Upper lobe of right lung (tissue), 1 donor: ENCODE data around the gene CLTCL1. TPM values are rescaled to one million over a fixed set of nuclear protein-coding genes. Genes with fewer than 3 reads are reported as not detected.
A peak's percentile ranks its signal among the peaks of the same experiment; 100 is the strongest.

Experiments used
- ATAC-seq: fragments of 200-7000 bp; cut with Tn5 transposase; one replicate; pipeline ENCODE4 v1.9.1; 2020; ENCODE audit warnings: mild to moderate bottlenecking, moderate library complexity
- DNase-seq: peaks from one replicate; pipeline ENCODE4 v3.0.0-alpha.2; 2020
- H3K27ac ChIP-seq: fragments of 200-600 bp; one replicate; pipeline ENCODE4 v1.8.0; 2022
- H3K27me3 ChIP-seq: fragments of 200-600 bp; one replicate; pipeline ENCODE4 v1.8.0; 2022; ENCODE audit warnings: mild to moderate bottlenecking
- H3K36me3 ChIP-seq: fragments of 200-600 bp; one replicate; pipeline ENCODE4 v1.8.0; 2022
- H3K4me1 ChIP-seq: fragments of 200-600 bp; one replicate; pipeline ENCODE4 v1.8.0; 2022
- H3K4me3 ChIP-seq: fragments of 200-600 bp; one replicate; pipeline ENCODE4 v1.8.0; 2022; ENCODE audit warnings: mild to moderate bottlenecking
- H3K9me3 ChIP-seq: fragments of 200-600 bp; one replicate; pipeline ENCODE4 v1.8.0; 2022
- CTCF ChIP-seq: fragments of 200-600 bp; IDR thresholded peaks from one replicate; pipeline ENCODE4 v1.8.0; 2022; ENCODE audit warnings: antibody characterized with exemption
- intact Hi-C: fragments of 100-400 bp; cut with DNase I; formaldehyde crosslinking; loops from one replicate; pipeline ENCODE4 v1.11.0; 2022
- total RNA-seq: library from RNA; stranded (reverse); fragmentation: NEBNext Ultra II Directional; extraction: Animal tissue kit (Norgen Biotek cat#: 25700); gene quantifications from one replicate; pipeline ENCODE4 v1.2.1, GENCODE V29; 2021
- donor health status: DM: no; HTN: yes; CAD: no; lungs with severe emphysema.

CLTCL1 gene
- total RNA-seq, 1 donor from 2014 or later: 4.3 TPM

DNA sequence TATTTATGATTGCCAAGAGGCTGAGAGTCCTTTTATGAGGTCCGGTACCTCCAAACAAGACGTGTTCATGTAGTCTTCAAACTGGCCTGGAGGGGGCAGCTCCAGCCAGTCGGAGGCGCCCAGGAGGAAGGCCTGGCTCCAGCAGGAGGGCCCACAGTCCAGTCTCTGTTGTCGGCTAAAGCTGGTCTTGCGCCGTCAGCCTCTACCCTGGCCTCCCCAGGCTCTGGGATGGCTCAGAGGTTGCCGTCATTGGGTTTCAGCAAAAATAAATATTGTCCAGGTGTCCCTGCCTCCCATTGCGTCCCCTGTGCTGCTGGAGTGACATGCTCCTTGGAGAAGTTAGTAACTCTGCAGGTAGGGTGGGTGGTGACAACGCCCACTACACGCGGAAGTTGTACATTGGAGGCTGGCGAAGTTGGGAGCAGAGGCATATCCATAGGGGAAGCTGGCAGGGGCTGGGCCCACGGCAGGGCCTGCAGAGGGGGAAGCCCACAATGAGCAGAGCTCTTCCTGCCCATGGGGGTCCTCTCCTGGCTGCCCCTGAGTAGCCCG lies 111.9 kb downstream of the CLTCL1 start:
- Histone ChIP-seq H3K9me3 (no peaks in the 10 kb centered on the region), H3K27me3 (no peaks in the 10 kb centered on the region), H3K4me3 (peak overlapping the region; percentile 73), H3K36me3 (peaks cover 4% of the 10 kb centered on the region), H3K4me1 (peaks cover 22% of the 10 kb centered on the region), H3K27ac (peak overlapping the region; percentile 70)
- ATAC-seq (peak; percentile 77), DNase-seq (peak; percentile 89)
- TF ChIP-seq CTCF: peak; percentile 75
- intact Hi-C loops: no loop called here

DNA sequence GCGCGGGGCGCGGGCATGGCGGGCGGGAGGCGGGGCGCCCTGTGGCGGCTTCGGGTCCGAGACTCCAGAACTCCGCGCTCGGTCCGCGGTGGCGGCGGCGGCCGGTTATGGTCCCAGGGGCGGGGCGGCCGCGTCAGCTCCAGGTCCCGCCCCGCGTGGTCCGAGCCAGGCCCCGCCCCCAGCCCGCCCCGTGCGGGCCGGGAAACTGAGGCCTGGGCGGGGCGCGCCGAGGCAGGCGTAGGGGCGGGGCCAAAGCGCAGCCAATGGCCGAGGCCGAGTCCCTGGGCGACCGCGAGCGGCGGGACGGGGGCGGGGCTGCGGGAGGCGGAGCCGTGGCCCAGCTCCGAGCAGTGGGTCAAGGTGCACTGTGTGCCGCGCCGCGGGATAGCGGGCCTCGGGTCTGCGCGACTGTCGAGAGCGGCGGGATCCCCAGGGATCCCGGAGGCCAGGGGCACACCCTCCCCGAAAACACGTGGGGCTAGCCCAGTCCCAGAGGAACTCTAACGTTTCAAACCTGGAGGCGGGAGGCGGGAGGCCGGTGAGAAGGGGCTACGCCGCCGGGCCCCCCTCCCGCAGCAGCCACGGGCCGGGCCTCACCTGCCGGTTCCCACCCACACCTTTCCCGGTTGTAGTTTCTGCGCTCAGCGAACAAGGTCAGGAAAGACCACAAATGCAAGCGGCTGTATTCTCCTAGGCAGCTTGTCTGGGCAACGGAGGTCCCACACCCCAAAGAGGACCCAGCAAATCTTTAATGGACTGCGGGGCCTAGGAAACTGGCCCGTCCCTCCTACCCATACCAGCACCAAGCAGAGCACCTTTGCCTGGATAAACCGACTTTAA lies 112.6 kb downstream of the CLTCL1 start, which contains the start of gene SLC25A1:
TSS of gene SLC25A1 (minus strand) at position 80 of the 840 bp plus-strand sequence. CDS start at position 17, 63 bp downstream.
- Histone ChIP-seq H3K9me3 (no peaks in the 10 kb centered on the region), H3K27ac (peak within 1 kb of the TSS; percentile 79), H3K4me3 (peak within 1 kb of the TSS; percentile 73), H3K27me3 (no peaks in the 10 kb centered on the region), H3K36me3 (peaks cover 4% of the 10 kb centered on the region), H3K4me1 (peaks cover 24% of the 10 kb centered on the region)
- ATAC-seq (peak; percentile 92), DNase-seq (peak; percentile 97)
- no peak for TF ChIP-seq CTCF
- intact Hi-C loops: no loop called here

- peak overlapping the region; percentile 73 for H3K4me3 ChIP-seq
- ATAC-seq (peak; percentile 14), DNase-seq (peak; percentile 83)
- no peaks in the 10 kb centered on the region for H3K9me3 ChIP-seq
- intact Hi-C loops: no loop called here
- no peak for TF ChIP-seq CTCF
- H3K27me3 ChIP-seq: no peaks in the 10 kb centered on the region
- peaks cover 4% of the 10 kb centered on the region for H3K36me3 ChIP-seq
- H3K4me1 ChIP-seq: peaks cover 26% of the 10 kb centered on the region
- peak overlapping the region; percentile 79 for H3K27ac ChIP-seq
Measured at GRCh38 chr22:19178065-19178656, 113.4 kb downstream of the CLTCL1 start.

- intact Hi-C loops: no loop called here
- DNase-seq: no peak
- H3K27ac ChIP-seq: peak overlapping the region; percentile 79
Measured at GRCh38 chr22:19177164-19178064, 114.1 kb downstream of the CLTCL1 start.

More at GRCh38 chr22:19177164-19178064, 114.1 kb downstream of the CLTCL1 start:
- Histone ChIP-seq H3K4me1 (peaks cover 34% of the 10 kb centered on the region), H3K27me3 (no peaks in the 10 kb centered on the region), H3K4me3 (peak overlapping the region; percentile 73), H3K36me3 (peaks cover 4% of the 10 kb centered on the region), H3K9me3 (no peaks in the 10 kb centered on the region)
- TF ChIP-seq CTCF: no peak
- no peak for ATAC-seq
